Activated naive CD8-positive, alpha-beta T cell treated with anti-CD3 and anti-CD28 coated beads for 36 hours (primary cell): ENCODE data around the gene CX3CR1. TPM values are rescaled to one million over a fixed set of nuclear protein-coding genes. Genes with fewer than 3 reads are reported as not detected.

ENCODE experiments used
- DNase-seq: peaks from one replicate; pipeline ENCODE4 v3.0.0; 2021
- H3K27ac Mint-ChIP-seq: one replicate; pipeline ENCODE4 v1.8.0; 2022; ENCODE audit warnings: mild to moderate bottlenecking, moderate library complexity, mixed read lengths
- H3K27me3 Mint-ChIP-seq: one replicate; pipeline ENCODE4 v1.8.0; 2022; ENCODE audit warnings: mild to moderate bottlenecking, mixed read lengths
- H3K36me3 Mint-ChIP-seq: one replicate; pipeline ENCODE4 v1.8.0; 2021; ENCODE audit warnings: mild to moderate bottlenecking, mixed read lengths
- H3K4me1 Mint-ChIP-seq: one replicate; pipeline ENCODE4 v1.8.0; 2021; ENCODE audit warnings: mixed read lengths
- H3K4me3 Mint-ChIP-seq: one replicate; pipeline ENCODE4 v1.8.0; 2022; ENCODE audit warnings: mild to moderate bottlenecking, moderate library complexity, mixed read lengths
- H3K9me3 Mint-ChIP-seq: one replicate; pipeline ENCODE4 v1.8.0; 2022; ENCODE audit warnings: mixed read lengths
- total RNA-seq, 2 experiments: library from RNA; stranded (reverse); gene quantifications; one replicate each; pipeline ENCODE4 v1.2.3, GENCODE V29; 2021

CX3CR1 gene
- total RNA-seq, 2 experiments from 2014 or later = 0.08 to 0.25 TPM

DNA sequence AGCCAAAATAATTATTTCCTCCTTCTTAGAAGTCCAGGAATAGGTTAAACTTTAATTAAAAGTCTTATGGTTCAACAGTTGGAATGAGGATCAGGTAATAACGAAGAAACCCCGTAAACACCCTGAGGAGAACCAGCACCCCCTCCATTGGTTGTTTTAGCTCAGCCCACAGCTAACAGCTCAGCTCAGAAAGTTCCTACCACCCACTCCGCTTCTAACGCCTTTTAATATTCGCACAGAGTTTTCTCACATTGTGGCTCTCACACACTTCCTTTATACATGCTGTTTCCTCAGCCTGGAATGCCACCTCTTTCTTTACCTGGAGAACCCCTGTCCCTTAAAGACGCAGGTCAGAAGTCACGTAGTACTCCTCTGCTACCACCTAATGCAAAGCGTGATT is 17.0 kb downstream of the CX3CR1 start:
- no peak overlapping the region for H3K4me3 Mint-ChIP-seq
- no peaks in the 10 kb centered on the region for H3K9me3 Mint-ChIP-seq
- H3K27ac Mint-ChIP-seq = no peak overlapping the region
- no peak for DNase-seq
- H3K27me3 Mint-ChIP-seq = peaks cover 24% of the 10 kb centered on the region
- peaks cover 3% of the 10 kb centered on the region for H3K36me3 Mint-ChIP-seq
- peaks cover 28% of the 10 kb centered on the region for H3K4me1 Mint-ChIP-seq

DNA sequence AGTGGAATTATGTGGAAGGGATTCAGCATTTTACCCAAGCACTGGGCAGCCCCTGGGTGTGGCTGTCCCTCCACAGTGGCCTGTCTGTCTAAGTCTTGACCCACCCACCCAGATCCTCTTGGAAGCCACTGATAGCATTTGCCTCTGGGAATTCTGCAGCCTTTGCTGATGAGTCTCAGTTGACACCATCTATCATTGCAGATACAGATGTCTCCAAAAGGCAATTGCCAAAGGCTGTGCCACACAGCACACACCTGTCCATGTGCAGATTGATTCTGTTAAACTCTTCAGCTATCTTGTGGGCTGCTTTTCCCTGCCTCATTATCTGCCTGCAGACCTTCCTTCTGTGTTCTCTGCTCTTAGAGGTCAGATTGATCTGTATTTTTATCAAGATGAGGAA is 18.1 kb downstream of the CX3CR1 start:
- no peak for DNase-seq
- Mint-ChIP-seq H3K27ac (no peak overlapping the region), H3K9me3 (no peaks in the 10 kb centered on the region), H3K4me1 (peaks cover 19% of the 10 kb centered on the region), H3K27me3 (peaks cover 27% of the 10 kb centered on the region), H3K4me3 (no peak overlapping the region), H3K36me3 (peaks cover 3% of the 10 kb centered on the region)

DNA sequence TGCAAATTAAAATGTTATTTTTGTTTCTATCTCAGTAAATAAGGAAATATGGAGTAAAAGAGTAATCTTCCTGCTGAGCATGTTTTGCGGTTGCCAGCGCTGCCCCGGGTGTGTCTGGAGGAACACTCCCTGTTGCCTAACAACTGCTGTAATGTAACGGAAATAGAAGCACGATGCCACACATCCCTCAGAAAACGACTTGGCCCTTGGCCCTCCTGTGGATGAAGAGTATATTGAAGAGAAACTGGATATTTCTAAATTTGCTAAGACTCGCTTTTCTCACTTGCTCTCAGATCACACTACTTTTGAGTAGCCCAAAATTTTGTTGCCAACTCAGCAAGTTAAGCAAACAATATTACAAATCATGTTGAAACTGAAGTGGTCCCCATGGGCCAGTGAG is 18.9 kb downstream of the CX3CR1 start:
- no peak overlapping the region for H3K27ac Mint-ChIP-seq
- peaks cover 27% of the 10 kb centered on the region for H3K27me3 Mint-ChIP-seq
- peaks cover 3% of the 10 kb centered on the region for H3K36me3 Mint-ChIP-seq
- H3K9me3 Mint-ChIP-seq = no peaks in the 10 kb centered on the region
- peaks cover 22% of the 10 kb centered on the region for H3K4me1 Mint-ChIP-seq
- DNase-seq = peak; percentile 56
- H3K4me3 Mint-ChIP-seq = peak overlapping the region; percentile 22

- peaks cover 27% of the 10 kb centered on the region for H3K27me3 Mint-ChIP-seq
- peaks cover 28% of the 10 kb centered on the region for H3K4me1 Mint-ChIP-seq
- H3K36me3 Mint-ChIP-seq = no peaks in the 10 kb centered on the region
- H3K27ac Mint-ChIP-seq = no peak overlapping the region
- H3K9me3 Mint-ChIP-seq = no peaks in the 10 kb centered on the region
- DNase-seq = no peak
- no peak overlapping the region for H3K4me3 Mint-ChIP-seq
These were observed 19.5 kb downstream of the CX3CR1 start for GRCh38 chr3:39260318-39260717.

DNA sequence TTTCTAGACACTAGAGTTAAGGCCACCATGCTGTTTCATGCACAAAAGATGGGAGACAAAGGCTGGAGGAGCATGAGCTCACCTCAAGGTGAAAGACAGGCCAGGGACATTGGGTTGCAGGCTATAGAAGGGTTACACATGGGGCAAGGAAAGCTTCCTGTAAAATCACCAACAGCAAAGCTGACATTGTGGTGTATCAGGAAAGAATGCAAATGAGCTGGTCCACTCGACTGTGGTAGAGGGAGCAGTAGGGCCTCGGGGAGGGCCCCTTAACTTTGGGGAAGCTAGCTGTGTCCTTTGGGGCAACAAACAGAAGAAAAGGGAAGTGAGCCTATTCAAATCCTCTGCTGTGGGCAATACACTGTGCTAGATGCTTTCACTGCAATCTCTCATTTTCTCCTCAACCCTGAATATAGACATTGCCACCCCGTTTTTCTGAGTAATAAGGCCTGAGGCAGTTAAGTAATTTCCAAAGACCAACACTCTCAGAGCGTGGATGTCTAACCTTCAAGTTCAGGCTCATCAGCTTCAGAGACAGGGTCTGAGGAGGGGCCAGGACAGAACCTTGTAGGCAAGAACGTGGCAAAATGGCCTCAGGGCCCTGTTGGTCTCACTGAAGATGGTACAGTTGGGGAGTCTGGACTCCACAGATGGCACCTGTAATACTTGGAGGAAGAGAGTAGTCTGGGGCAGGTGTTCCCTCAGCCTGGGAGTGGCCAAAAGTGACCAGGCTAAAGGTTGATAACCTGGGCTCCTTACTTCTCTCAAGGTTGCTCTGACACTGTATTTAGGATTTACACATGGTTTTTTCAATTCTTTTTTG is 24.1 kb downstream of the CX3CR1 start:
- no peaks in the 10 kb centered on the region for H3K9me3 Mint-ChIP-seq
- H3K36me3 Mint-ChIP-seq = no peaks in the 10 kb centered on the region
- H3K4me3 Mint-ChIP-seq = no peak overlapping the region
- DNase-seq = peak; percentile 29
- H3K27me3 Mint-ChIP-seq = peaks cover 19% of the 10 kb centered on the region
- peaks cover 24% of the 10 kb centered on the region for H3K4me1 Mint-ChIP-seq
- peak overlapping the region; percentile 79 for H3K27ac Mint-ChIP-seq

DNA sequence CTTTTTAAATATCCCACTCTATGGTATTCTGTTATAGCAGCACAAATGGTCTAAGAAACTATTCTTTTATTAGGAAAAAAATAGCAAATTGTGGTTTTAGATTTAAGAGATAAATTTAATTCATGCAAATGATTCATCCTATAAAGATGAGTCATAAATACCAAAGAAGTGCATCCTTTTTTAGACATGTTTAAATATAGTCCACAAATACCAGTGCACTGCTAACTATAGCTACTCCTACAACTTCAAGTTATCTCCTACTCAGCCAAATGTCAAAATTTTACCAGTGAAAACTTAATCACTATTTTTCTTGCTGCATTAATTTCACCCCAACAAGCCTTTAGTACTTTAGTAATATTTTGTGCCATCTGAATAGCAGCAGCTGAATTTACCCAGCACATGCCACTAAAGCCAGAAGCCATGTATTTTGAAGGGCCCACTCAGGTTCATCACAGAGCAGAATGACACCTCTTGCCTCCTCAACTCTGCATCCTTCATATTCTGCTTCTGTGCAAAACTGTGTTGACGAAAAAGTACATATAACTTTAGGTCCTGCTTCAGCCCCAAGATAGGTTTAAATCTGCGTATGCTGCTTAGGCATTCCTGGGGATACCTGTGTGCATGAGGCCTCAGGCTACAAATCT is 24.9 kb downstream of the CX3CR1 start:
- H3K4me1 Mint-ChIP-seq = peaks cover 25% of the 10 kb centered on the region
- DNase-seq = no peak
- no peak overlapping the region for H3K4me3 Mint-ChIP-seq
- no peaks in the 10 kb centered on the region for H3K36me3 Mint-ChIP-seq
- no peaks in the 10 kb centered on the region for H3K9me3 Mint-ChIP-seq
- peaks cover 15% of the 10 kb centered on the region for H3K27me3 Mint-ChIP-seq
- peak overlapping the region; percentile 79 for H3K27ac Mint-ChIP-seq

- no peak for DNase-seq
- no peaks in the 10 kb centered on the region for H3K36me3 Mint-ChIP-seq
- H3K27ac Mint-ChIP-seq = no peak overlapping the region
These were observed 28.3 kb downstream of the CX3CR1 start for GRCh38 chr3:39251576-39251975.

GRCh38 chr3:39250116-39250747 is 29.6 kb downstream of the CX3CR1 start:
- no peak overlapping the region for H3K27ac Mint-ChIP-seq
- H3K36me3 Mint-ChIP-seq = no peaks in the 10 kb centered on the region
- DNase-seq = no peak
- no peaks in the 10 kb centered on the region for H3K9me3 Mint-ChIP-seq
- peaks cover 9% of the 10 kb centered on the region for H3K27me3 Mint-ChIP-seq
- no peak overlapping the region for H3K4me3 Mint-ChIP-seq
- H3K4me1 Mint-ChIP-seq = peaks cover 14% of the 10 kb centered on the region

More at GRCh38 chr3:39251576-39251975, 28.3 kb downstream of the CX3CR1 start:
- peaks cover 24% of the 10 kb centered on the region for H3K4me1 Mint-ChIP-seq
- H3K4me3 Mint-ChIP-seq = no peak overlapping the region
- peaks cover 9% of the 10 kb centered on the region for H3K27me3 Mint-ChIP-seq
- no peaks in the 10 kb centered on the region for H3K9me3 Mint-ChIP-seq

GRCh38 chr3:39249453-39250115 is 30.3 kb downstream of the CX3CR1 start:
- DNase-seq = no peak
- Mint-ChIP-seq H3K27ac (no peak overlapping the region), H3K4me3 (no peak overlapping the region)

GRCh38 chr3:39241561-39241960 is 38.3 kb downstream of the CX3CR1 start:
- Mint-ChIP-seq H3K4me3 (no peak overlapping the region), H3K27ac (no peak overlapping the region), H3K4me1 (no peaks in the 10 kb centered on the region), H3K9me3 (peaks cover 1% of the 10 kb centered on the region), H3K36me3 (no peaks in the 10 kb centered on the region), H3K27me3 (peaks cover 8% of the 10 kb centered on the region)
- no peak for DNase-seq

More at GRCh38 chr3:39249453-39250115, 30.3 kb downstream of the CX3CR1 start:
- no peaks in the 10 kb centered on the region for H3K9me3 Mint-ChIP-seq
- H3K4me1 Mint-ChIP-seq = peaks cover 8% of the 10 kb centered on the region
- H3K27me3 Mint-ChIP-seq = peaks cover 9% of the 10 kb centered on the region
- H3K36me3 Mint-ChIP-seq = no peaks in the 10 kb centered on the region

- no peaks in the 10 kb centered on the region for H3K9me3 Mint-ChIP-seq
- no peak overlapping the region for H3K4me3 Mint-ChIP-seq
- H3K27me3 Mint-ChIP-seq = peaks cover 11% of the 10 kb centered on the region
- no peak overlapping the region for H3K27ac Mint-ChIP-seq
- peaks cover 3% of the 10 kb centered on the region for H3K4me1 Mint-ChIP-seq
- no peak for DNase-seq
- no peaks in the 10 kb centered on the region for H3K36me3 Mint-ChIP-seq
These were observed 42.8 kb downstream of the CX3CR1 start for GRCh38 chr3:39237027-39237426.

DNA sequence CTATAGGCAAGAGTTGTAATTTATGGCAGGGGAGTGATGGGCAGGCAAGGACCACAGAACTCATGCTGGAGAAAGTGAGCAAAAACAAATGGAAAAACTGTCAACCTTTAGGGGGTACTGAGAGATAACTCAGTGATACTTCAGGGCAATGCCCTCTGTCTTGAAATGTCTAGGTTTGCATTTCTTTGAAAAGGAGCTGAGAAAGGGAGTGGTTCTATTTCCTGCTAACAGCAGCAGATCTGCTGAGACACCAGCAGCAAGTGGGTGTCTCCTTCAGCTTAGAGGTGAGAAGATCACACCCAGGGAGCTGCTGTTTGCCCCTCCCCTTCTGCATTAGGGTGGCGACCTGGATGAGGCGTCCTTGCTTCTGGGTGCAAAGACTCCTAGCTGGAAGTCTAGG is 45.2 kb downstream of the CX3CR1 start:
- peaks cover 3% of the 10 kb centered on the region for H3K4me1 Mint-ChIP-seq

GRCh38 chr3:39232859-39233258 is 47.0 kb downstream of the CX3CR1 start:
- H3K36me3 Mint-ChIP-seq = no peaks in the 10 kb centered on the region
- H3K27me3 Mint-ChIP-seq = peaks cover 25% of the 10 kb centered on the region
- H3K4me3 Mint-ChIP-seq = no peak overlapping the region
- peaks cover 3% of the 10 kb centered on the region for H3K4me1 Mint-ChIP-seq
- H3K27ac Mint-ChIP-seq = no peak overlapping the region
- no peak for DNase-seq
- H3K9me3 Mint-ChIP-seq = no peaks in the 10 kb centered on the region

More for the DNA sequence above, 45.2 kb downstream of the CX3CR1 start:
- H3K27ac Mint-ChIP-seq = no peak overlapping the region
- no peaks in the 10 kb centered on the region for H3K9me3 Mint-ChIP-seq
- H3K27me3 Mint-ChIP-seq = peaks cover 25% of the 10 kb centered on the region
- no peak overlapping the region for H3K4me3 Mint-ChIP-seq
- DNase-seq = no peak
- no peaks in the 10 kb centered on the region for H3K36me3 Mint-ChIP-seq

DNA sequence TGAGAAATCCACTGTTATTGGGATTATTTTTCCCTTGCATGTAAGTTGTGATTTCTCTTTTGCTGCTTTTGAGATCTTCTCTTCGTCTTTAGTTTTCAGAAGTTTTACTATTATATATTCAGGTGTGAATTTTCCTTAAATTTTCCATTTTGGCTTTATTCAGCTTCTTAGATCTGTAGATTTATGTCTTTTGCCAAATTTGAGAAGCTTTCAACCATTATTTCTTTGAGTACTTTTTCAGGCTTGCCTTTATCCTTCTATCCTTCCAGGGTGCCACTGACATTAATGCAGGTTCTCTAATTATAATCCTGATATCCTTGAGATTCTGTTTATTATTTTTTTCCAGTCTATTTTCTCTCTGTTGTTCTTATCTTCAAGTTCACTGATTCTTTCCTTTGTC is 49.4 kb downstream of the CX3CR1 start:
- H3K4me3 Mint-ChIP-seq = no peak overlapping the region
- no peaks in the 10 kb centered on the region for H3K36me3 Mint-ChIP-seq
- peaks cover 3% of the 10 kb centered on the region for H3K4me1 Mint-ChIP-seq
- H3K27ac Mint-ChIP-seq = no peak overlapping the region
- peaks cover 25% of the 10 kb centered on the region for H3K27me3 Mint-ChIP-seq
- no peaks in the 10 kb centered on the region for H3K9me3 Mint-ChIP-seq
- DNase-seq = no peak

DNA sequence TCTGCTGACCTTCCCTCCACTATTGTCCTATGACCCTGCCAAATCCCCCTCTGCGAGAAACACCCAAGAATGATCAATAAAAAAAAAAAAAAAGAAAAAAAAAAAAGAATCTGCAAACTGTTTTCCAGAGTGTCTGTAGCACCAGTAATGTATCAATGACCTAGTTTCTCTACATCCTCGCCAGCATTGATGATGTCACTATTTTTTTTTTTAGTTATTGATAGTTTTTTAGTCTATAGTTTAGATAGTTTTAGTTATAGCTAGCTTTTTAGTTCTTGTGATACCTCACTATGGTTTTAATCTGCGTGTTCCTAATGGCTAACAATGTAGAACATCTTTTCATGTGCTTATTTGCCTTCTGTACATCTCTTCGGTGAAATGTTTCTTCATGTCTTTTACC is 51.3 kb downstream of the CX3CR1 start:
- Mint-ChIP-seq H3K27ac (no peak overlapping the region), H3K27me3 (peaks cover 17% of the 10 kb centered on the region)
- no peak for DNase-seq

More for the DNA sequence above, 51.3 kb downstream of the CX3CR1 start:
- H3K36me3 Mint-ChIP-seq = no peaks in the 10 kb centered on the region
- H3K9me3 Mint-ChIP-seq = no peaks in the 10 kb centered on the region
- no peaks in the 10 kb centered on the region for H3K4me1 Mint-ChIP-seq
- H3K4me3 Mint-ChIP-seq = no peak overlapping the region
